B cell (primary cell): Measurements from ENCODE around the gene LANCL2. TPM values are rescaled to one million over a fixed set of nuclear protein-coding genes. Genes with fewer than 3 reads are reported as not detected.

ENCODE experiments used
- ATAC-seq: fragments of 200-7000 bp; cut with Tn5 transposase; one replicate; pipeline ENCODE4 v1.10.0; 2021; ENCODE audit warnings: low read depth, mild to moderate bottlenecking, moderate number of reproducible peaks, moderate library complexity
- CTCF ChIA-PET: fragments of 350-600 bp; sonication (Branson Sonifier 250); formaldehyde crosslinking; loops from one replicate; lab custom pipeline; 2021; ENCODE audit warnings: antibody characterized with exemption, inconsistent platforms; lab: Charles Lee
- POLR2A ChIA-PET: fragments of 350-600 bp; sonication (Branson Sonifier 250); formaldehyde crosslinking; loops from one replicate; lab custom pipeline; 2021; ENCODE audit warnings: antibody characterized with exemption; lab: Charles Lee
- DNase-seq: peaks from one replicate; pipeline ENCODE4 v3.0.0; 2013
- H2AFZ ChIP-seq: 2 replicates; pipeline ENCODE4 v1.6.1; 2012; ENCODE audit warnings: mild to moderate bottlenecking, low read depth, low read length; ENCODE audit not compliant: insufficient read depth, poor library complexity, severe bottlenecking
- H3K27ac ChIP-seq, 2 donors: 1 replicate in 1 of 2; 2 replicates in 1 of 2; pipeline ENCODE4 v1.5.1; 2012 to 2013; ENCODE audit warnings: low read length in 2 of 2, mild to moderate bottlenecking in 2 of 2, moderate library complexity in 1 of 2
- H3K27me3 ChIP-seq, 4 experiments: fragments of 200-600 bp in 1 of 4; sonication (generic) in 1 of 4; replicated peaks in 1 of 4; 1 replicate in 2 of 4; 2 replicates in 2 of 4; pipeline versions ENCODE4 v1.6.1 to v1.7.0; 2013 to 2016; ENCODE audit warnings: low read length in 3 of 4, mild to moderate bottlenecking in 2 of 4, mixed read lengths in 1 of 4, moderate library complexity in 1 of 4; ENCODE audit not compliant: insufficient read depth in 4 of 4, control insufficient read depth in 3 of 4; ENCODE audit errors: control extremely low read depth in 1 of 4
- H3K36me3 ChIP-seq, 2 experiments: replicated peaks in 1 of 2; 1 replicate in 1 of 2; 2 replicates in 1 of 2; pipeline versions ENCODE4 v1.6.1 to v1.7.1; 2013; ENCODE audit warnings: low read length in 1 of 2; ENCODE audit not compliant: insufficient read depth in 2 of 2, control insufficient read depth in 1 of 2; ENCODE audit errors: control extremely low read depth in 1 of 2, extremely low read depth in 1 of 2
- H3K4me1 ChIP-seq, 2 donors: fragments of 200-600 bp in 1 of 2; sonication (generic) in 1 of 2; 1 replicate in 1 of 2; 2 replicates in 1 of 2; pipeline versions ENCODE4 v1.5.1 to v1.6.1; 2013 to 2017; ENCODE audit warnings: low read length in 2 of 2; ENCODE audit not compliant: control insufficient read depth in 2 of 2, insufficient read depth in 2 of 2
- H3K4me2 ChIP-seq: replicated peaks from 2 replicates; pipeline ENCODE3; 2012; ENCODE audit warnings: mild to moderate bottlenecking, low read depth, low read length; ENCODE audit not compliant: poor library complexity, severe bottlenecking
- H3K4me3 ChIP-seq, 5 experiments: fragments of 200-600 bp in 1 of 5; sonication (generic) in 1 of 5; 1 replicate in 3 of 5; 2 replicates in 2 of 5; pipeline versions ENCODE4 v1.5.1 to v1.7.0; 2011 to 2016; ENCODE audit warnings: low read length in 4 of 5, mild to moderate bottlenecking in 4 of 5, low read depth in 2 of 5, control low read depth in 1 of 5, moderate library complexity in 1 of 5; ENCODE audit not compliant: insufficient read depth in 1 of 5; ENCODE audit errors: control extremely low read depth in 1 of 5, extremely low read depth in 1 of 5
- H3K79me2 ChIP-seq: fragments of 200-600 bp; sonication (generic); one replicate; pipeline ENCODE4 v1.6.0; 2016; ENCODE audit warnings: low read length; ENCODE audit not compliant: control insufficient read depth, insufficient read depth
- H3K9ac ChIP-seq: fragments of 200-600 bp; sonication (generic); 2 replicates; pipeline ENCODE4 v1.6.1; 2017; ENCODE audit warnings: mild to moderate bottlenecking, low read length, moderate library complexity
- H3K9me3 ChIP-seq, 3 donors: one replicate each; pipeline versions ENCODE4 v1.6.1 to v1.7.1; 2013; ENCODE audit warnings: low read length in 2 of 3; ENCODE audit not compliant: control insufficient read depth in 2 of 3, insufficient read depth in 1 of 3; ENCODE audit errors: control extremely low read depth in 1 of 3
- H4K20me1 ChIP-seq: 2 replicates; pipeline ENCODE4 v1.6.0; 2012; ENCODE audit warnings: mild to moderate bottlenecking, low read length; ENCODE audit not compliant: insufficient read depth, control insufficient read depth, poor library complexity, severe bottlenecking
- H3K27ac Mint-ChIP-seq: one replicate; pipeline ENCODE4 v1.8.0; 2021; ENCODE audit warnings: mixed read lengths
- H3K27me3 Mint-ChIP-seq: one replicate; pipeline ENCODE4 v1.8.0; 2021; ENCODE audit warnings: mixed read lengths
- H3K4me1 Mint-ChIP-seq: one replicate; pipeline ENCODE4 v1.8.0; 2021; ENCODE audit warnings: mixed read lengths
- H3K4me3 Mint-ChIP-seq: one replicate; pipeline ENCODE4 v1.8.0; 2021; ENCODE audit warnings: mixed read lengths
- H3K9me3 Mint-ChIP-seq: one replicate; pipeline ENCODE4 v1.8.0; 2022; ENCODE audit warnings: mixed read lengths; ENCODE audit not compliant: insufficient read depth
- CTCF ChIP-seq: fragments of 200-600 bp; IDR thresholded peaks from one replicate; pipeline ENCODE4 v1.8.0; 2022; ENCODE audit warnings: antibody characterized with exemption, mild to moderate bottlenecking
- EZH2 ChIP-seq: IDR thresholded peaks from 2 replicates; pipeline ENCODE4 v1.6.1; 2012; ENCODE audit warnings: borderline replicate concordance, low read depth, mild to moderate bottlenecking, moderate library complexity, low read length; ENCODE audit not compliant: insufficient read depth, poor library complexity, severe bottlenecking
- WGBS: methylation state at CpG from one replicate; pipeline ENCODE4 v1.1.5; 2013; ENCODE audit warnings: missing lambda C conversion rate; ENCODE audit not compliant: insufficient coverage; 5-methylcytosine and 5-hydroxymethylcytosine counted together
- intact Hi-C: fragments of 100-400 bp; cut with micrococcal nuclease; formaldehyde crosslinking; loops from one replicate; pipeline ENCODE4 v1.10.0; 2022
- polyA plus RNA-seq: library from polyadenylated mRNA; depleted of rRNA; stranded (reverse); fragments of >200 nt; gene quantifications from 2 replicates; pipeline ENCODE4 v1.2.3, GENCODE V29; 2012
- total RNA-seq, 2 donors: library from RNA; stranded (reverse); fragments of 120-200 nt in 1 of 2; gene quantifications; 1 replicate in 1 of 2; 2 replicates in 1 of 2; pipeline versions ENCODE4 v1.2.3 to v1.2.4, GENCODE V29; 2013 to 2022

Gene LANCL2
- total and polyA plus RNA-seq, 2 donors (not counting 1 experiment from before 2014, with no cell fraction given), result 3.5 to 8.1 TPM

- Histone ChIP-seq H3K27ac (no peak overlapping the region), H3K9me3 (no peaks in the 10 kb centered on the region), H3K79me2 (peaks cover 73% of the 10 kb centered on the region), H3K36me3 (no peaks in the 10 kb centered on the region), H3K4me3 (no peak overlapping the region), H2AFZ (no peak overlapping the region), H3K9ac (no peak overlapping the region), H4K20me1 (no peaks in the 10 kb centered on the region), H3K27me3 (no peaks in the 10 kb centered on the region), H3K4me1 (peaks cover 0 to 6% of the 10 kb centered on the region in 2 donors), H3K4me2 (no peak overlapping the region)
- Mint-ChIP-seq H3K27me3 (no peaks in the 10 kb centered on the region), H3K4me1 (peaks cover 9% of the 10 kb centered on the region), H3K27ac (no peak overlapping the region), H3K9me3 (no peaks in the 10 kb centered on the region), H3K4me3 (no peak overlapping the region)
- intact Hi-C loops, result no loop called here
- POLR2A ChIA-PET, result no interaction called here
- CTCF ChIA-PET, result interaction anchor here (1.2 kb wide), 1 partner anchor 39 kb away, joined by 4 read pairs; no protein-coding TSS in a partner anchor
- ATAC-seq (no peak), DNase-seq (no peak)
- 100% methylated on average over 3 of the region's 4 CpGs for WGBS
- no peak for TF ChIP-seq EZH2
- TF ChIP-seq CTCF, result no peak
These were observed 10.1 kb downstream of the LANCL2 start for GRCh38 chr7:55375237-55375636.

- Histone ChIP-seq H2AFZ (no peak overlapping the region), H3K9ac (no peak overlapping the region), H3K4me3 (no peak overlapping the region), H3K4me1 (peaks cover 0 to 6% of the 10 kb centered on the region in 2 donors), H3K79me2 (peaks cover 73% of the 10 kb centered on the region), H3K36me3 (no peaks in the 10 kb centered on the region), H4K20me1 (no peaks in the 10 kb centered on the region), H3K9me3 (no peaks in the 10 kb centered on the region), H3K27ac (no peak overlapping the region), H3K4me2 (no peak overlapping the region), H3K27me3 (no peaks in the 10 kb centered on the region)
- Mint-ChIP-seq H3K4me1 (peaks cover 9% of the 10 kb centered on the region), H3K9me3 (no peaks in the 10 kb centered on the region), H3K27ac (no peak overlapping the region), H3K27me3 (no peaks in the 10 kb centered on the region), H3K4me3 (no peak overlapping the region)
- ChIA-PET CTCF (no interaction called here), POLR2A (no interaction called here)
- DNase-seq, result no peak
- no peak for TF ChIP-seq EZH2
- intact Hi-C loops, result no loop called here
- WGBS, result no CpG with 5 or more reads among the region's 4 CpGs
- no peak for ATAC-seq
These were observed 12.2 kb downstream of the LANCL2 start for GRCh38 chr7:55377162-55377817.
